Nephron progenitor cell (in vitro differentiated cells): ENCODE data around the gene ELMO1.

Experiments used
- DNase-seq: peaks from one replicate; pipeline ENCODE4 v3.0.0; 2021
- H3K27ac Mint-ChIP-seq: 2 replicates; pipeline ENCODE4 v1.8.0; 2021; ENCODE audit warnings: mild to moderate bottlenecking, moderate library complexity, mixed read lengths
- H3K27me3 Mint-ChIP-seq: 2 replicates; pipeline ENCODE4 v1.8.0; 2021; ENCODE audit warnings: mild to moderate bottlenecking, low read depth, mixed read lengths; ENCODE audit not compliant: poor library complexity
- H3K36me3 Mint-ChIP-seq: 2 replicates; pipeline ENCODE4 v1.8.0; 2021; ENCODE audit warnings: low read depth, mixed read lengths
- H3K4me1 Mint-ChIP-seq: 2 replicates; pipeline ENCODE4 v1.8.0; 2021; ENCODE audit warnings: mixed read lengths
- H3K4me3 Mint-ChIP-seq: 2 replicates; pipeline ENCODE4 v1.8.0; 2021; ENCODE audit warnings: mild to moderate bottlenecking, moderate library complexity, mixed read lengths
- H3K9me3 Mint-ChIP-seq: 2 replicates; pipeline ENCODE4 v1.8.0; 2021; ENCODE audit warnings: mild to moderate bottlenecking, moderate library complexity, mixed read lengths
- CTCF ChIP-seq: fragments of 200-600 bp; sonication (generic); IDR thresholded peaks from 2 replicates; pipeline ENCODE4 v1.5.0; 2021; ENCODE audit warnings: antibody characterized with exemption

Gene ELMO1

GRCh38 chr7:37337522-37337921 is 111.1 kb downstream of the ELMO1 start:
- H3K27ac Mint-ChIP-seq: no peak overlapping the region
- H3K9me3 Mint-ChIP-seq: no peaks in the 10 kb centered on the region
- no peak overlapping the region for H3K4me3 Mint-ChIP-seq
- TF ChIP-seq CTCF: no peak
- H3K4me1 Mint-ChIP-seq: peaks cover 7% of the 10 kb centered on the region
- H3K27me3 Mint-ChIP-seq: peaks cover 6% of the 10 kb centered on the region
- no peak for DNase-seq
- peaks cover 9% of the 10 kb centered on the region for H3K36me3 Mint-ChIP-seq

GRCh38 chr7:37336259-37336658 is 112.4 kb downstream of the ELMO1 start:
- Mint-ChIP-seq H3K4me3 (no peak overlapping the region), H3K4me1 (peaks cover 12% of the 10 kb centered on the region), H3K27me3 (peaks cover 6% of the 10 kb centered on the region), H3K36me3 (peaks cover 14% of the 10 kb centered on the region), H3K27ac (no peak overlapping the region), H3K9me3 (peaks cover 3% of the 10 kb centered on the region)
- TF ChIP-seq CTCF: no peak
- no peak for DNase-seq

- no peak for TF ChIP-seq CTCF
- Mint-ChIP-seq H3K4me3 (no peak overlapping the region), H3K27me3 (peaks cover 6% of the 10 kb centered on the region), H3K27ac (no peak overlapping the region), H3K4me1 (peaks cover 12% of the 10 kb centered on the region), H3K9me3 (peaks cover 16% of the 10 kb centered on the region), H3K36me3 (peaks cover 23% of the 10 kb centered on the region)
- no peak for DNase-seq
These were observed 115.6 kb downstream of the ELMO1 start for GRCh38 chr7:37333075-37333474.

- H3K9me3 Mint-ChIP-seq: peaks cover 16% of the 10 kb centered on the region
- peaks cover 4% of the 10 kb centered on the region for H3K27me3 Mint-ChIP-seq
- no peak overlapping the region for H3K4me3 Mint-ChIP-seq
- H3K36me3 Mint-ChIP-seq: peaks cover 23% of the 10 kb centered on the region
- no peak for TF ChIP-seq CTCF
- peaks cover 12% of the 10 kb centered on the region for H3K4me1 Mint-ChIP-seq
- H3K27ac Mint-ChIP-seq: no peak overlapping the region
- DNase-seq: no peak
These were observed 116.2 kb downstream of the ELMO1 start for GRCh38 chr7:37332243-37333016.

GRCh38 chr7:37330775-37331174 is 117.9 kb downstream of the ELMO1 start:
- H3K27ac Mint-ChIP-seq: no peak overlapping the region
- no peak overlapping the region for H3K4me3 Mint-ChIP-seq
- H3K9me3 Mint-ChIP-seq: peaks cover 16% of the 10 kb centered on the region
- H3K4me1 Mint-ChIP-seq: peaks cover 12% of the 10 kb centered on the region
- peaks cover 18% of the 10 kb centered on the region for H3K36me3 Mint-ChIP-seq
- peaks cover 2% of the 10 kb centered on the region for H3K27me3 Mint-ChIP-seq
- TF ChIP-seq CTCF: no peak
- DNase-seq: no peak

- H3K36me3 Mint-ChIP-seq: peaks cover 16% of the 10 kb centered on the region
- H3K4me1 Mint-ChIP-seq: peaks cover 12% of the 10 kb centered on the region
These were observed 118.7 kb downstream of the ELMO1 start for GRCh38 chr7:37329940-37330339.

More at GRCh38 chr7:37329940-37330339, 118.7 kb downstream of the ELMO1 start:
- no peak overlapping the region for H3K4me3 Mint-ChIP-seq
- no peak for DNase-seq
- peaks cover 2% of the 10 kb centered on the region for H3K27me3 Mint-ChIP-seq
- peaks cover 16% of the 10 kb centered on the region for H3K9me3 Mint-ChIP-seq
- no peak overlapping the region for H3K27ac Mint-ChIP-seq
- no peak for TF ChIP-seq CTCF
